Choroid plexus epithelial cell (primary cell): ENCODE data around the gene LCOR.

ENCODE experiments used
- DNase-seq: peaks from one replicate; pipeline ENCODE4 v3.0.0-alpha.2; 2010; ENCODE audit warnings: low read depth
- H3K4me3 ChIP-seq: 2 replicates; pipeline ENCODE4 v1.5.1; 2011; ENCODE audit warnings: low read depth, mild to moderate bottlenecking, control low read depth, low read length, moderate library complexity
- CTCF ChIP-seq: conservative IDR thresholded peaks from 2 replicates; pipeline ENCODE4 v1.5.1; 2011; ENCODE audit warnings: low read depth, mild to moderate bottlenecking, control low read depth, inconsistent platforms, low read length, moderate library complexity

LCOR gene

GRCh38 chr10:97013983-97014382, 181.9 kb downstream of the LCOR start:
- no peak for TF ChIP-seq CTCF
- no peak for DNase-seq
- no peak overlapping the region for H3K4me3 ChIP-seq

DNA sequence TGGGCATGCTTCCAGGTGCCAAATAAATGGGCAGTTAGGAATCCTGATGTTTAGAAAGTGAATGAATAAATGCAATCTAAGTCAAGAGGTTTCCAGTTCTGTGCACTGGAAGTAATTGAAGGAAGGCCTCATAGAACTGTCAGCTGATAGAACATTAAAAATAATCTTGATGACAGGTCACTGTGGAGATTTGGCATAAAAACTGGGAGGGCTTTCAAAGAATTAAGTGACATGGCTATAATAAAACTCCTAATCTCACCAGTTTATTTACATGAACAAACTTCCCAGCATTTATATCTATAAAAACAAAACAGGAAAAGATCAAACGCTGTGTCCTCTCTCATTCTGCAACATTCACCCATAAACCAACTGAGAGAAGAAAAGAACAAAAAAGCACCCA, 183.1 kb downstream of the LCOR start:
- H3K4me3 ChIP-seq = no peak overlapping the region
- DNase-seq = no peak
- TF ChIP-seq CTCF = no peak

- H3K4me3 ChIP-seq = no peak overlapping the region
- TF ChIP-seq CTCF = no peak
- DNase-seq = no peak
These were observed 184.8 kb downstream of the LCOR start for GRCh38 chr10:97016728-97017473.

DNA sequence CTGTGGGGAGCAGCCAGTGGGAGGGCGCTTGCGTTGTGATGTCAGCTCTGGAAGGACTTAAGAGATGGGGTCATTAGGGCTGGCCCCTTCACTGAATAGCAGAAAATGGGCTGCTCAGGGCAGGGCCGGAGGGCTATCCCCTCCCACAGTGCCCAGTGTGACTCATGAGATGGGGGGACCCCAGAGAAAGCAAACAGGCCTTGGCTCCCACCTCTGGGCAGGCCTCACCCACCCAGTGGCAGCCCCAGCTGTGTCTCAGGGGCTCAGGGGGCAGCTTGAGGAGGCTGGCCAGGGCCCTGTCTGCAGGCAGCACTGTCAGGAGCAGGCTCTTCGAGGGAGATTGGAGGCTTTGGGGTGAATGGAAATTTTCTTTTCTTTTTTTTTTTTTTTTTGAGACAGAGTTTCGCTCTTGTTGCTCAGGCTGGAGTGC, 185.4 kb downstream of the LCOR start:
- no peak for TF ChIP-seq CTCF

DNA sequence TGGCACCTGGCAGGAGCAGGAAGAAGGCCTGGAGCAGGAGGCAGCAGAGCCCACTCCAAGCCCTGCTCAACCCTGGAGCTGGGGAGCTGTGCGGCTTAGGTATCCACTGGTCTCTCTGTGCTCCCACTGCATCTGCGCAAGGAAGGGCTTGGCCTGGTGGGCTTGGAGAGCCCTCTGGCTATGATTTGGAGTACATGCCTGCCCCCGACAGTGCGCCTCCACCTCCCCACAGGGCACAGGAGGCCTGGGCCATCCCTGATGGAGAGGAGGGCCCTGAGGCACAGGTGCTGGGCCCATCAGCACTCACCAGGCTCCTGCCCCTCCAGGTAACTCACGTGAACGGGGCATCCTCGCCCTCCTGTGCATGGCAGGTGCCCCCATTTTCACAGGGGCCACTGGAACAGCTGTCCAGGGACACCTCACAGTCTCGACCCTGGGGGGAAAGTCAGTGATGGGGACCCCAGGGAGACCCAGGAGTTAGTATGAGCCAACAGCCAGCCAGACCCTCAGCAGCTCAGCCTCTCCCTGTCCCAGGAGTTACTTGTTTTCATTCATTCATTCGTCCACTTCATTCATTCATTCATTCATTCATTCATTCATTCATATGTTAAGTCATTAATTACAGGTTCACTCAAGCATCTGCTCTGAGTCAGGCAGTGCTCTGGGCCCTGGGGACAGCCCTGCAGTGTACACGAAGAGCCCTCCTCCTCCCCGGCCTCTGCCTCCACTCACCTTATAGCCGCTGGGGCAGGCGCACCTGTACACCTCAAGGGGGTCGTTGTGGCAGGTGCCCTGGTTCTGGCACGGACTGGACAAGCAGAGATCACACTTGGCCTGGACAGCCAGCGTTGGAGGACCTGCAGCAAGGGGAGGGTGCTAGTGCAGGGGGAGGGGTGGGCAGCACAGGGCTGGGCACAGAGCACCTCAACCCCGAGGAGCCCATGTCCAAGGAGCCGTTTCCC, 186.4 kb downstream of the LCOR start:
- TF ChIP-seq CTCF = no peak
- no peak for DNase-seq
- no peak overlapping the region for H3K4me3 ChIP-seq

More for the DNA sequence above, 185.4 kb downstream of the LCOR start:
- H3K4me3 ChIP-seq = no peak overlapping the region
- no peak for DNase-seq

- no peak for TF ChIP-seq CTCF
- DNase-seq = no peak
- no peak overlapping the region for H3K4me3 ChIP-seq
These were observed 187.2 kb downstream of the LCOR start for GRCh38 chr10:97019213-97019844.
